GM12891 (cell line): Measurements from ENCODE around the gene EEF2.

Experiments
- PAX5 ChIP-seq: IDR thresholded peaks from 2 replicates; pipeline ENCODE4 v1.6.1; 2011; ENCODE audit warnings: low read length, moderate library complexity, mild to moderate bottlenecking; ENCODE audit not compliant: insufficient read depth, severe bottlenecking
- POLR2A ChIP-seq: IDR thresholded peaks from 2 replicates; pipeline ENCODE4 v1.6.1; 2011; ENCODE audit warnings: low read depth, low read length, control low read depth
- POLR2AphosphoS5 ChIP-seq: IDR thresholded peaks from 2 replicates; pipeline ENCODE4 v1.6.1; 2011; ENCODE audit warnings: low read depth, low read length, control low read depth
- SPI1 ChIP-seq: IDR thresholded peaks from 2 replicates; pipeline ENCODE4 v1.6.1; 2011; ENCODE audit warnings: low read depth, low read length, control low read depth
- TAF1 ChIP-seq: IDR thresholded peaks from 2 replicates; pipeline ENCODE4 v1.6.1; 2011; ENCODE audit warnings: low read depth, low read length, control low read depth

DNA sequence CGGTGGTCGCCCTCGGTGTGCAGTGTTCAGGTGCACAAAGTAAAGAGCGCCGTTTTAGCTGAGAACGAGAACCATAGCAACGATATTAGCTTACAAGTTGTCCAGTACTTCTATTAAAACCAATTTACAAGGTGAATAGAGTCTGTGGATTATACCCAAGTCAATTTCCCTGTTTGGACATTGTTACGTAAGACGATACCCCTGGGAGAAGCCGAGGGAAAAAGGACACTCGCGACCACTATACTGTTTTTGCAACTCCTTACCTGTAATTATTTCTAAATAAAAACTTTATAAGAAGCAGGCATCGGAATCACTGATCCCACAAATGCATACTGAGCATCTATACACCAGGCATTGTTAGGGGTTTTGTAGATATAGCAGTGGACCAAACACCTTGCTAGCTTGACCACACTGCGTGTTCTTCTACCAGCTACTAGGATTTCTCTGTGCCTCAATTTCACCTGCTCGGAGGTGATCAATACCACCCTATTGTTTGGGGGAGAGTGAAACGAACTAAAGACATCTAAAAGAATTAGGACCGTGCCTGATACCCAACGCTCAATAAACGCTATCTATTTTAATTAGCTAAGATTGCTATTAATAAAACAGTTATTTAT, 488 bp upstream of the EEF2 start:
- TF ChIP-seq PAX5 (no peak), POLR2A (no peak), POLR2AphosphoS5 (no peak), SPI1 (no peak), TAF1 (no peak)
